Astrocyte of the cerebellum (primary cell): ENCODE results near the gene BCL2L13.

Source experiments
- DNase-seq: peaks from one replicate; pipeline ENCODE4 v3.0.0-alpha.2; 2011; ENCODE audit warnings: low read depth
- H3K4me3 ChIP-seq: 2 replicates; pipeline ENCODE4 v1.5.1; 2011; ENCODE audit warnings: mild to moderate bottlenecking, low read depth, low read length, moderate library complexity
- in situ Hi-C: cut with HindIII; loops from 2 replicates; pipeline ENCODE4 v1.10.0; 2017; ENCODE audit warnings: low sequenced_read_pairs
- TF ChIP-seq, protein P1 (sequence below): IDR thresholded peaks from 2 replicates; pipeline ENCODE4 v1.5.1; 2012; ENCODE audit warnings: low read length, low read depth, moderate library complexity, mild to moderate bottlenecking; ENCODE audit errors: missing control alignments

BCL2L13 gene

DNA sequence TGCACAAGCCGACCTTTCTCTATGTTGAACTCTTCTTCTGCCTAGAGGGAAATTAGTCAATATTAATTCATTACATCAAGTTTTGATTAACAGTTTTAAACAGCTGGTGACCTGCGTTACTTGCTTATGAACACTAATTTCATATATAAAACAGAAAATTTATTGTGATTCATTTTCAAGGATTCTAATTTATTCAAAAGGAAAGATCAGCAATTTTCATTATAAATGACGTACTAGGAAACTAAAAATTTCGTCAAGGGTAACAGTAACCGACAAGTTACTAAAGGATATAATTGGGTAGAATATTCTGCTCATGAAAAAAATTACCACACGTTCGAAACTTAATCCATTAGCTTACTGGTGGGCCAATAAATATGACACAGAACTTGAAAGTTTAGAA, 25.3 kb upstream of the BCL2L13 start:
- TF ChIP-seq, protein P1, sequence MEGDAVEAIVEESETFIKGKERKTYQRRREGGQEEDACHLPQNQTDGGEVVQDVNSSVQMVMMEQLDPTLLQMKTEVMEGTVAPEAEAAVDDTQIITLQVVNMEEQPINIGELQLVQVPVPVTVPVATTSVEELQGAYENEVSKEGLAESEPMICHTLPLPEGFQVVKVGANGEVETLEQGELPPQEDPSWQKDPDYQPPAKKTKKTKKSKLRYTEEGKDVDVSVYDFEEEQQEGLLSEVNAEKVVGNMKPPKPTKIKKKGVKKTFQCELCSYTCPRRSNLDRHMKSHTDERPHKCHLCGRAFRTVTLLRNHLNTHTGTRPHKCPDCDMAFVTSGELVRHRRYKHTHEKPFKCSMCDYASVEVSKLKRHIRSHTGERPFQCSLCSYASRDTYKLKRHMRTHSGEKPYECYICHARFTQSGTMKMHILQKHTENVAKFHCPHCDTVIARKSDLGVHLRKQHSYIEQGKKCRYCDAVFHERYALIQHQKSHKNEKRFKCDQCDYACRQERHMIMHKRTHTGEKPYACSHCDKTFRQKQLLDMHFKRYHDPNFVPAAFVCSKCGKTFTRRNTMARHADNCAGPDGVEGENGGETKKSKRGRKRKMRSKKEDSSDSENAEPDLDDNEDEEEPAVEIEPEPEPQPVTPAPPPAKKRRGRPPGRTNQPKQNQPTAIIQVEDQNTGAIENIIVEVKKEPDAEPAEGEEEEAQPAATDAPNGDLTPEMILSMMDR: no peak
- in situ Hi-C loops: no loop called here
- DNase-seq: no peak
- H3K4me3 ChIP-seq: no peak overlapping the region

DNA sequence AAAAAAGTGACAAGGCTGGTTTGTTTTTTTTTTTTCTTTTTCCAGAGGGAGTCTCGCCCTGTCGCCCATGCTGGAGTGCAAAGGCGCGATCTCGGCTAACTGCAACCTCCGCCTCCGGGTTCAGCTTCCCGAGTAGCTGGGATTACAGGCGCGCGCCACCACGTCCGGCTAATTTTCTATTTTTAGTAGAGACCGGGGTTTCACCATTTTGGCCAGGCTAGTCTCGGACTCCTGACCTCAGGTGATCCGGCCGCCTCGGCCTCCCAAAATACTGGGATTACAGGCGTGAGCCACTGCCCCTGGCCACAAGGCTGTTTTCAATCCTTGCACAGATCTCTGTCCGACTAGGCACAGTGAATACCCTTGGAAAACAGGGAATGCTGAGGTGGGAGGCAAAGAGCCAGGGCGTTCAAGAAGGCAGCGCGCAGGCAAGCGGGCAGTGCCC, 10.6 kb upstream of the BCL2L13 start:
- peak overlapping the region; percentile 89 for H3K4me3 ChIP-seq
- TF ChIP-seq, protein P1: no peak
- in situ Hi-C loops: no loop called here
- DNase-seq: no peak

DNA sequence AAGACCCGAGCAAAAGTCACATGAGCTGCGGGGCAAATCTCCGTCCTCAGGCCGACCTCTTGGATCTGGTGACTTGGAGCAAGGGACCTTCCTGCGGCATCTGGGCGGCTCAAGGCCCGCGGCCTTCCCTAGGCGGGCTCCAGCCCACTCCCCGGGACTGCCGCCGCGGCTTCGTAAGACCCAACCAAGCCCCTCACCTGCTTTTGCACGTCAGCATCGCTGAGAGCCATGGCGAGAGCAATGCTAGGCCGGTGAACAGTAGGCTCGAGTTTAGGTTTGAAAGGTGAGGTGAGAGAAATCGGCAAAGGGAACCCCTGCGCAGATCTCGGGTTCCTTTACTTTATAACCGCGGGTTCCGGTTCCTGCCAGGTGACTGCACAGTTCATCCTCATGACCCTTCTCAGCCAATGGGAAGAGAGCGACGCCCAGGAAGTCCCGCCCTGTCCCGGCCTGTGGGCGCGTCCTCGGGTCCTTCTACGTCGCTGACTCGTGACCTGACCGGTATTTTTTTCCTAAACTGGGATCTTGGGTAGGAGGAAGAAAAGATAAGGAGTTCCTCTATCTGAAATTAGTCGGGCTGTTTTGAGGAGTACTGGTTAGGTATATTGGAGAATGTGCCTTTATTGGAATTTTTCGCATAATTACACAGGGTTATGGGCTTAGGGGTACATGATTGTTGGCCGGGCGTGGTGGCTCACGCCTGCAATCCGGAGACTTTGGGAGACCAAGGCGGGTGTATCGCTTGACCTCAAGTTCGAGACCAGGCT, 10.0 kb upstream of the BCL2L13 start, which contains the start of gene ATP6V1E1:
TSS of gene ATP6V1E1 (minus strand) at position 344 of the 767 bp plus-strand sequence. CDS start at position 230, 114 bp downstream.
- DNase-seq: peak; percentile 93
- in situ Hi-C loops: no loop called here
- TF ChIP-seq, protein P1: no peak
- peak within 1 kb of the TSS; percentile 89 for H3K4me3 ChIP-seq

DNA sequence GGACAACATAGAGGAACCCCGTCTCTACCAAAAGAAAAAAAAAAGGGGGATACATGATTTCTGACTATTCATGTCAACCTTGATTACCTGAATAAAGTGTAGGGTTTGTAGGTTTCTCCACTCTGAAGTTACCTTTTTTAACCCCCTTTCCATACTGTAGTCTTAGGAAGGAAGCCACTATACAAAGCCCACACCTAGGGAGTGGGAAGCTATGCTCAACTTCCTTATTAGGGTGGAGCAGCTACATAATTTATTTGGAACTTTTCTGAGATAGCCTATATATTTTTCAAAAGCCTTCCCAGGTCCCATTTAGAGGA, 9.4 kb upstream of the BCL2L13 start:
- in situ Hi-C loops: no loop called here
- TF ChIP-seq, protein P1: no peak
- DNase-seq: no peak
- H3K4me3 ChIP-seq: peak overlapping the region; percentile 89

DNA sequence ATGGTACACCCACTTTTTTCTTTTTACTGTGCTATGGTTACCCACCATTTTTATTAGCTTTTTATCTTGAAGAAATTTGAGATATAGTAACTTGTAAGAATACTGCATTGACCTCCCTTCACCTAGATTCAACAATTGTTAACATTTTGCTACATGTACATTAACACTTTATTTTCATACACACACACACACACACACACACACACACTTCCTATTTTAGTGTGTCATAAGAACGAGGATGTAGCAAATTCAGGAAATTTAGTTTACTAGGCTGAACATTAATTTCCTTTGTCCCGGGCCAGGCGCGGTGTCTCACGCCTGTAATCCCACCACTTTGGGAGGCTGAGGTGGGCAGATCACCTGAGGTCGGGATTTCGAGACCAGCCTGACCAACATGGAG, 8.9 kb upstream of the BCL2L13 start:
- no peak for DNase-seq
- in situ Hi-C loops: no loop called here
- no peak overlapping the region for H3K4me3 ChIP-seq

DNA sequence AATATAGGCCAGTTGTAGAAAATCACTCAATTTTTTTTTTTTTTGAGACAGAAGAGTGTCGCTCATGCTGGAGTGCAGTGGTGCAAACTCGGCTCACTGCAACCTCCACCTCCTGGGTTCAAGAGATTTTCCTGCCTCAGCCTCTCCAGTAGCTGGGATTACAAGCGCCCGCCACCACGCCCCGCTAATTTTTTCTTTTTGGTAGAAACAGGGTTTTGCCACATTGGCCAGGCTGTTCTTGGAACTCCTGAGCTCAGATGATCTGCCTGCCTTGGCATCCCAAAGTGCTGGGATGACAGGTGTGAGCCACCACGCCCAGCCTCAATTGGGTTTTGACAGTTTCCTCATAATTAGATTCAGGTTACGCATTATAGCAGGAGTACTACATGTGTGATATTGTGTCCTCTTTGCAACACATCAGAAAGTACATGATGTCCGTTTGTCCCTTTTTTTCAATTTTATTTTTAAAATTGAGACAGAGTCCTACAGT, 7.4 kb upstream of the BCL2L13 start:
- TF ChIP-seq, protein P1: no peak
- no peak for DNase-seq
- in situ Hi-C loops: no loop called here
- H3K4me3 ChIP-seq: no peak overlapping the region

More for the DNA sequence above, 8.9 kb upstream of the BCL2L13 start:
- TF ChIP-seq, protein P1: no peak
